GM12878 (cell line): ENCODE results near the gene SNRPN.

ENCODE experiments used
- CEBPB ChIP-seq, 2 experiments: fragments of 150-350 bp in 1 of 2; IDR thresholded peaks; 2 replicates each; pipeline ENCODE4 v1.6.1; 2012 to 2014; ENCODE audit warnings: low read depth in 2 of 2, low read length in 2 of 2, borderline replicate concordance in 1 of 2, inconsistent platforms in 1 of 2
- IRF4 ChIP-seq: IDR thresholded peaks from 2 replicates; pipeline ENCODE4 v1.6.1; 2011; ENCODE audit warnings: low read depth, low read length
- RAD21 ChIP-seq: IDR thresholded peaks from 2 replicates; pipeline ENCODE4 v1.6.1; 2011; ENCODE audit warnings: mild to moderate bottlenecking, low read depth, low read length, moderate library complexity; ENCODE audit not compliant: insufficient read depth
- ZNF592 ChIP-seq: fragments of 450-650 bp; IDR thresholded peaks from 2 replicates; pipeline ENCODE4 v1.6.1; 2017; ENCODE audit warnings: mild to moderate bottlenecking, moderate library complexity

GRCh38 chr15:24933716-24934115 is 21.1 kb upstream of the SNRPN start:
- no peak for TF ChIP-seq RAD21
- TF ChIP-seq ZNF592 = no peak
- TF ChIP-seq CEBPB (IDR thresholded peaks at IDR 0.05; ENCODE audit: borderline replicate concordance in 1 of 2, low read depth in 2 of 2, low read length in 2 of 2) = no peak
- no peak for TF ChIP-seq IRF4
